ENCODE measurements around the gene LILRB5. TPM values are rescaled to one million over a fixed set of nuclear protein-coding genes. Genes with fewer than 3 reads are reported as not detected.

LILRB5 gene
- total and polyA plus RNA-seq, 2 donors (not counting 1 experiment from before 2014, with no cell fraction given), result 0.05 TPM; not detected in 1

DNA sequence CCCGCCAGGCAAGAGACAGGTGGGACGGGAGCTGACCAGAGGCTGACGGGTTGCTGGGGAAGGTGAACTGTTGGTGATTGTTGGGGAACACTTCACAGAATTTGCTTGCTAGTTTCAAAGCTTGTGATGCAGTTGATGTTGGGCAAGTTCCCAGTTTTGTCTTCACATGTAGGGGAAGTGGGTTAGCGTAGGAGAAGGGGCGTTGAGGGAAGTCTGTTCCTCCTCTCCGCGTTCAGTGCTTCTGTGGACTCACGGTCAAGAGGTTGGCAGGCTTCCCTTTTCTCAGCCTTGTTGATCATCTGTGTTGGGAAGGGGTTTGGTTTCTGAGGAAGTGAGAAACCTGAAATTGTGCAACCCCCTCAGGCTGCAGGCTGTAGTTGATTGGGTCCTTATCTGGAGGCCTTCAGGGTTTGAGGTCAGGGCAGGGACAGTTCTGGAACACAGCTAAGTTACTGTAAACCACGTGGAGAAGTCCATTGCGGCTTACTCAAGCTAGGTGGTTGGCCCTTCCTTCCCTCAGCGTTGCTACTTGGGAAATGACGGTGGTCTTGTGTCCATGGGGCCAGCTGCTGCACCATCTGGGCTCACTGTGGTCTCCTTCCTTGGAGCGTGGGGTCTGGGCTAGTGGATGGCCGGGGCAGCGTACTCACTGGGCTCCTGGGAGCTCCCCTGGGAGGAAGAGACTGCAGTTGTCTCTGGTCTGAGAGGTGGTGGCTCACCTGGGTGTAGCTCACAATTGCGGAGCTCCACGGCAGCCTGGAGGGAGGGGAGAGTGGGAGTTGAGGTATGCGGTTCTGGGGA is 48.9 kb downstream of the LILRB5 start:
- intact Hi-C loops (cut with micrococcal nuclease), result no loop called here
- no peaks in the 10 kb centered on the region for H3K27me3 Mint-ChIP-seq
- ATAC-seq (ENCODE audit: low read depth), result peak; percentile 46
- Histone ChIP-seq H3K27ac (ENCODE audit: low read length in 2 of 2) (peak overlapping the region in 1 of 2 donors; percentile 21), H3K79me2 (ENCODE audit: control insufficient read depth, insufficient read depth, low read length) (peaks cover 77% of the 10 kb centered on the region), H4K20me1 (ENCODE audit: control insufficient read depth, insufficient read depth, low read length, poor library complexity, severe bottlenecking) (peaks cover 80% of the 10 kb centered on the region), H3K9me3 (ENCODE audit: control extremely low read depth in 1 of 3, control insufficient read depth in 2 of 3, insufficient read depth in 1 of 3, low read length in 2 of 3) (no peaks in the 10 kb centered on the region), H3K27me3 (replicated peaks in 1 of 4; ENCODE audit: control extremely low read depth in 1 of 4, control insufficient read depth in 3 of 4, insufficient read depth in 4 of 4, low read length in 3 of 4) (no peaks in the 10 kb centered on the region), H3K4me3 (ENCODE audit: control extremely low read depth in 1 of 5, extremely low read depth in 1 of 5, insufficient read depth in 1 of 5, low read depth in 2 of 5, low read length in 4 of 5) (no peak overlapping the region), H2AFZ (ENCODE audit: insufficient read depth, low read depth, low read length, poor library complexity, severe bottlenecking) (no peak overlapping the region), H3K4me1 (ENCODE audit: control insufficient read depth in 2 of 2, insufficient read depth in 2 of 2, low read length in 2 of 2) (peaks cover 30 to 68% of the 10 kb centered on the region in 2 donors), H3K36me3 (replicated peaks in 1 of 2; ENCODE audit: control extremely low read depth in 1 of 2, control insufficient read depth in 1 of 2, extremely low read depth in 1 of 2, insufficient read depth in 2 of 2, low read length in 1 of 2) (peaks cover 0 to 47% of the 10 kb centered on the region in 2 experiments), H3K9ac (ENCODE audit: low read length) (peak overlapping the region; percentile 27), H3K4me2 (replicated peaks; ENCODE audit: low read depth, low read length, poor library complexity, severe bottlenecking) (peak overlapping the region; percentile 21)
- peak overlapping the region; percentile 18 for H3K4me3 Mint-ChIP-seq
- H3K27ac Mint-ChIP-seq, result peak overlapping the region; percentile 62
- ChIA-PET CTCF (interaction anchor here (0.6 to 1.3 kb wide), 5 partner anchors 19 to 183 kb away, joined by 3 read pairs; partner anchors contain the start of gene MBOAT7), POLR2A (interaction anchor here (1.3 to 1.5 kb wide), 2 partner anchors 17 to 19 kb away, joined by 4 to 5 read pairs; partner anchors contain the start of genes MBOAT7 and TSEN34)
- no peak for TF ChIP-seq EZH2 (IDR thresholded peaks at IDR 0.05; ENCODE audit: borderline replicate concordance, insufficient read depth, low read depth, low read length, poor library complexity, severe bottlenecking)
- TF ChIP-seq, protein P1, sequence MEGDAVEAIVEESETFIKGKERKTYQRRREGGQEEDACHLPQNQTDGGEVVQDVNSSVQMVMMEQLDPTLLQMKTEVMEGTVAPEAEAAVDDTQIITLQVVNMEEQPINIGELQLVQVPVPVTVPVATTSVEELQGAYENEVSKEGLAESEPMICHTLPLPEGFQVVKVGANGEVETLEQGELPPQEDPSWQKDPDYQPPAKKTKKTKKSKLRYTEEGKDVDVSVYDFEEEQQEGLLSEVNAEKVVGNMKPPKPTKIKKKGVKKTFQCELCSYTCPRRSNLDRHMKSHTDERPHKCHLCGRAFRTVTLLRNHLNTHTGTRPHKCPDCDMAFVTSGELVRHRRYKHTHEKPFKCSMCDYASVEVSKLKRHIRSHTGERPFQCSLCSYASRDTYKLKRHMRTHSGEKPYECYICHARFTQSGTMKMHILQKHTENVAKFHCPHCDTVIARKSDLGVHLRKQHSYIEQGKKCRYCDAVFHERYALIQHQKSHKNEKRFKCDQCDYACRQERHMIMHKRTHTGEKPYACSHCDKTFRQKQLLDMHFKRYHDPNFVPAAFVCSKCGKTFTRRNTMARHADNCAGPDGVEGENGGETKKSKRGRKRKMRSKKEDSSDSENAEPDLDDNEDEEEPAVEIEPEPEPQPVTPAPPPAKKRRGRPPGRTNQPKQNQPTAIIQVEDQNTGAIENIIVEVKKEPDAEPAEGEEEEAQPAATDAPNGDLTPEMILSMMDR (IDR thresholded peaks at IDR 0.05), result no peak
- peak; percentile 70 for DNase-seq
- 24% methylated on average over 16 of the region's 18 CpGs for WGBS (ENCODE audit: insufficient coverage)
- H3K9me3 Mint-ChIP-seq (ENCODE audit: insufficient read depth), result no peaks in the 10 kb centered on the region
- peaks cover 65% of the 10 kb centered on the region for H3K4me1 Mint-ChIP-seq

DNA sequence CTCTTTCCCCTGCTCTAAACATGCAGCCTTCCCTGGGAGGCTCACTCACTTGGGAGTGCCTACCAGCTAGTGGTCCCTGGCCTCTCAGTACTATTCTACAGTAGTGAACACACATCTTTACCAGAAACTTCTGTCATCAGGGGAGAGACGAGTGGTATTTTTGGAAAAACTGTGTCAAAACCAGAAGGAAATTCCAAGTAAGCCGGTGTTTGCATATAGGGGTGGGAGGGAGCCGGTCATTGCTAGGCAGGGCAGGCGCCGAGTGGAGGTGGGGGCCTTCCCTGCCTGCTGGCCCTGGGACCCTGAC is 49.4 kb downstream of the LILRB5 start:
- H2AFZ ChIP-seq (ENCODE audit: insufficient read depth, low read depth, low read length, poor library complexity, severe bottlenecking), result no peak overlapping the region
- H3K27me3 ChIP-seq (replicated peaks in 1 of 4; ENCODE audit: control extremely low read depth in 1 of 4, control insufficient read depth in 3 of 4, insufficient read depth in 4 of 4, low read length in 3 of 4), result no peaks in the 10 kb centered on the region
- H3K9ac ChIP-seq (ENCODE audit: low read length), result peak overlapping the region; percentile 27
- peaks cover 85% of the 10 kb centered on the region for H4K20me1 ChIP-seq (ENCODE audit: control insufficient read depth, insufficient read depth, low read length, poor library complexity, severe bottlenecking)
- H3K9me3 ChIP-seq (ENCODE audit: control extremely low read depth in 1 of 3, control insufficient read depth in 2 of 3, insufficient read depth in 1 of 3, low read length in 2 of 3), result no peaks in the 10 kb centered on the region
- CTCF ChIA-PET, result interaction anchor here (0.9 to 1.3 kb wide), 4 partner anchors 21 to 183 kb away, joined by 3 read pairs; no protein-coding TSS in a partner anchor
- no peaks in the 10 kb centered on the region for H3K9me3 Mint-ChIP-seq (ENCODE audit: insufficient read depth)
- peak overlapping the region; percentile 62 for H3K27ac Mint-ChIP-seq
- TF ChIP-seq, protein P1 (IDR thresholded peaks at IDR 0.05), result no peak
- TF ChIP-seq EZH2 (IDR thresholded peaks at IDR 0.05; ENCODE audit: borderline replicate concordance, insufficient read depth, low read depth, low read length, poor library complexity, severe bottlenecking), result no peak
- DNase-seq (no peak), ATAC-seq (ENCODE audit: low read depth) (no peak)
- H3K4me1 Mint-ChIP-seq, result peaks cover 70% of the 10 kb centered on the region
- 18% methylated on average over 5 of the region's 5 CpGs for WGBS (ENCODE audit: insufficient coverage)
- H3K4me1 ChIP-seq (ENCODE audit: control insufficient read depth in 2 of 2, insufficient read depth in 2 of 2, low read length in 2 of 2), result peaks cover 36 to 73% of the 10 kb centered on the region in 2 donors
- intact Hi-C loops (cut with micrococcal nuclease), result no loop called here
- POLR2A ChIA-PET, result interaction anchor here (1.3 to 1.5 kb wide), 2 partner anchors 17 to 18 kb away, joined by 4 to 5 read pairs; partner anchors contain the start of genes MBOAT7 and TSEN34
- H3K4me2 ChIP-seq (replicated peaks; ENCODE audit: low read depth, low read length, poor library complexity, severe bottlenecking), result peak overlapping the region; percentile 21
- no peak overlapping the region for H3K4me3 ChIP-seq (ENCODE audit: control extremely low read depth in 1 of 5, extremely low read depth in 1 of 5, insufficient read depth in 1 of 5, low read depth in 2 of 5, low read length in 4 of 5)
- peak overlapping the region; percentile 44 for H3K4me3 Mint-ChIP-seq
- H3K27me3 Mint-ChIP-seq, result no peaks in the 10 kb centered on the region
- peaks cover 80% of the 10 kb centered on the region for H3K79me2 ChIP-seq (ENCODE audit: control insufficient read depth, insufficient read depth, low read length)
- H3K36me3 ChIP-seq (replicated peaks in 1 of 2; ENCODE audit: control extremely low read depth in 1 of 2, control insufficient read depth in 1 of 2, extremely low read depth in 1 of 2, insufficient read depth in 2 of 2, low read length in 1 of 2), result peaks cover under 1 to 52% of the 10 kb centered on the region in 2 experiments
- peak overlapping the region in 1 of 2 donors; percentile 3 for H3K27ac ChIP-seq (ENCODE audit: low read length in 2 of 2)

Data from B cell (primary cell).